Measurements from ENCODE around the gene OR9A4. TPM values are rescaled to one million over a fixed set of nuclear protein-coding genes. Genes with fewer than 3 reads are reported as not detected.

The OR9A4 gene
- total RNA-seq, 1 donor from 2014 or later = not detected

DNA sequence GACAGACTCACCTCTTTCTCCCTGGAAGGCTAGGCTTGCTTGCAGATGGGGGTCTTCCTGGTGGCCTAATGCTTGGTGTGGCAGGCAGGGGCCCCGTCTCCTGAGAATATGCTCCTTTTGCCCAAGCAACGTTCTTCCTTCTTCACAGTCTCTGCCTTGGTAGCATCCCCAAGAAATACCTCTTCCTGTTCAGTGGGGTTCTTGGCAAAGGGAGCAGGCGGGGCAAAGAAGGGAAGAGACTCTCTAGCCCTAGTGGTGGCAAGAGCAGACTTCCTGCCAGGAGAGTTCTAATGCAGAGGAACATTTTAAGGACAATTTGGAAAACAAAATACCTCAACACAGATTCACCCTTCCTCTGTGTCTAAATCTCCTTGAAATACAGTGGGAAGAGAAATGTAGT is 30.6 kb downstream of the OR9A4 start, which contains the start of gene CLEC5A:
Gene CLEC5A, minus strand, starts transcription at position 179 of the 400 bp plus-strand sequence. CDS start 682 bp downstream, outside the sequence.
- intact Hi-C loops (cut with micrococcal nuclease) = no loop called here

DNA sequence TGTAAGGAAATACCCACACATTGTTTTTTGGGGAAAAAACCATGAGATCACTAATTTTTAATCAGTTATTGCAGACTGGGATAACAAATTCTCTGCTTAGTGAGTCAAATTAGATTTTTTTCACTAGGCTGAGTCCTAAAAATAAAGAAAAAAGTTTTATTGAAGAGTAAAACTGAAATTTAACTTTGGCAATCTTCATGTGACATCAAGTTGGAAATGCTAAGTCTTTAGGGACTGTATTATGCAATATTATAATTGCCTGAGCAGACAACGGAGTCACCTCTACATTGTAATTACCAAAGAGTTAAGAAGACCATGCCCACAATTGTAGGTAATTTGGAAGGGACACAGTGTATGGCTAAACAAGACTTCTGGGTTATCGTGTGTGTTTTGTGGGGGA is 32.8 kb downstream of the OR9A4 start:
- intact Hi-C loops (cut with micrococcal nuclease) = no loop called here

DNA sequence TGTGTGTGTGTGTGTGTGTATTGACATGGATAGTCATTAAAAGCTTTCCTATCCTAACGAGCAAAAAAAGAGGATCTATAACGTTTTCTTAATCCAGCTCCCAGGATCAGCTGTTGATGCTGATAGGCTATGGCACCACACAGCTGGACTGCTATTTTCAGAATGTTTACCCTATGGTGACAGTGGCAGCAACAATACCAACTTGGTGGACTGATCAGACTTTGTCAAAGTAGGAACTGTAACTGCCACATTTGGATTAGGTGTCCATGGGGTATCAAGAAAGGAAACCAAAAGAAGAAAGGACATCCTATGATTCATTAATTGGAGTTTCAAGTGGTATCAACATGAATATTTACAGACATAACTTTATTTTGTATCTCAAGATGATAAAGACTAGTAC is 33.3 kb downstream of the OR9A4 start:
- intact Hi-C loops (cut with micrococcal nuclease) = no loop called here

DNA sequence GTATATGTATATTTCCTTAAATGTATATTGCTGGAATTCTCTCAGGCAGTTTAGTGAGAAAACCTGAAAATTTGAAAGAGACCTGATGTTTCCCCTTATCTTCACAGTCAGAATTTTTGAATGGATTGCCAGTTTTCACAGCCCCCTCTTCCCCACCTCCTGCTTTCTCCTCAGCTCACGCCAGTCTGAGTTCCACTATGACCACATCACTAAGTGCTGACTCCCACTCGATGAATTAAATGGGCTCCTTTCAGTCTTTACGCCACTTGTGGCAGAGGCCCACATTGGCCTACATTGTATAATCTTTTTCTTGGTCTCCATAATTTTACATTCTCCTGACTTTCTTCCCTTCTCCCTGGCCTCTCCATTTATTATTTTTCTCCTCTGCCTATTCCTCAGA is 33.7 kb downstream of the OR9A4 start:
- intact Hi-C loops (cut with micrococcal nuclease) = no loop called here

DNA sequence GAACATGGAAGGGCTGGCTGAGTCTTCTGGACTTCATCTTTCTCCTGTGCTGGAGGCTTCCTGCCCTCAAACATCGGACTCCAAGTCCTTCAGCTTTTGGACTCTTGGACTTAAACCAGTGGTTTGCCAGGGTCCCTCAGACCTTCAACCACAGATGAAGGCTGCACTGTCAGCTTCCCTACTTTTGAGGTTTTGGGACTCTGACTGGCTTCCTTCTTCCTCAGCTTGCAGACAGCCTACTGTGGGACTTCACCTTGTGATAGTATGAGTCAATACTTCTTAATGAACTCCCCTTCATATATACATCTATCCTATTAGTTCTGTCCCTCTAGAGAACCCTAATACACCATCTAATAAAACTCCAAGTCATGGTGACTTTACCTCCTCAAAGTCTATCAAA is 34.6 kb downstream of the OR9A4 start:
- intact Hi-C loops (cut with micrococcal nuclease) = no loop called here

DNA sequence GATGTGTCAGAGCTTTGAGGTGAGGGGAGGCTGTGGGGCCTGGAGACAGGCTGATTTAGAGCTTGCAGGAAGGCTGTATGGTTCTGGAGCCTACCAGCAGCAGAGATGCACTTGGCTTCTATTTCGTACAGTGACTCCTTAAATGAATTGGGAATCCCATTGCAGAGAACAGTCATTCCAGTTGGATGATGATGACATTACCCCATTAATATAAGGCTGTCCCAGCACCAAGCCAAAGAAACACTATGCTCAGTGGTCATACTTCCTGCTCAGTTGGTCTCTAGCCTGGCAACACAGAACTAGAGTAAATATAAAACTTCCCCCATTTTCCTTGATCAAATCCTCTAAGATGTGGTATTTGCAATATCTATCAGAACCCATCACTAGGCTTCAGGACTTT is 36.3 kb downstream of the OR9A4 start:
- intact Hi-C loops (cut with micrococcal nuclease) = no loop called here

DNA sequence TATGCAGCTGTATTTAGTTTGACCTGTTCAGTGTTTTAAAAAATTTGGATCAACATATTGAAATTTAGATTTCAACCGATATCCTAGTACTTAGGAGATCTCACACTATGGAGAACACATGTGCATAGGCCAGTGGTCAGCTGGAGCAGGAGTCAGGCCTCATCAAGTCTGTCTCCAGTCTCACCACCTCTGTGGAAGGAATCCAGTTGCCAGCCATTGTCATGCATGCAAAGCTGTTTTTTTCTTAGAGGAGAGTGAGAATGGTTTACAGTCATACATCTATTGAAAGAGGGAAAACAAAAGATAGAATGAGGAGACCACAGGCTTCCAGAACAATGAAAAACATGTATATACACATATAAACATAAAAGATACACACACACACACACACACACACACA is 38.1 kb downstream of the OR9A4 start:
- intact Hi-C loops (cut with micrococcal nuclease) = no loop called here

DNA sequence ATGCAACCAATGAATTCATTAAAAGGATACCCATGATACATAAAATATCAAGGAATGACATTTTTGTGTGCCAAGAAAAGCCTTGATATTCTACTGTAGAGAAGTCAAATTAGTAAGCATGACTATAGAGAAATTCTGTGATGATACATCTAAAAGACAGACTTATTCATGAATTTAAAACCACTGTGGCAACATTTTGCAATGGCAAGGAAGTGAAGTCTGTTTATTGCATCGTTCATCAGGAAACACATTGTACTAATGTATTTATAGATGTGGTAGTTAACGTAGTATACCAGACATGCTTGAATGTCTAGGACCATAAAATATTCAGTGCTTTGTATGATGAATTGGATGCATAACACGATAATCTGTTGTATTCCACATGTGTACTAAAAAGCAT is 39.9 kb downstream of the OR9A4 start:
- intact Hi-C loops (cut with micrococcal nuclease) = no loop called here

DNA sequence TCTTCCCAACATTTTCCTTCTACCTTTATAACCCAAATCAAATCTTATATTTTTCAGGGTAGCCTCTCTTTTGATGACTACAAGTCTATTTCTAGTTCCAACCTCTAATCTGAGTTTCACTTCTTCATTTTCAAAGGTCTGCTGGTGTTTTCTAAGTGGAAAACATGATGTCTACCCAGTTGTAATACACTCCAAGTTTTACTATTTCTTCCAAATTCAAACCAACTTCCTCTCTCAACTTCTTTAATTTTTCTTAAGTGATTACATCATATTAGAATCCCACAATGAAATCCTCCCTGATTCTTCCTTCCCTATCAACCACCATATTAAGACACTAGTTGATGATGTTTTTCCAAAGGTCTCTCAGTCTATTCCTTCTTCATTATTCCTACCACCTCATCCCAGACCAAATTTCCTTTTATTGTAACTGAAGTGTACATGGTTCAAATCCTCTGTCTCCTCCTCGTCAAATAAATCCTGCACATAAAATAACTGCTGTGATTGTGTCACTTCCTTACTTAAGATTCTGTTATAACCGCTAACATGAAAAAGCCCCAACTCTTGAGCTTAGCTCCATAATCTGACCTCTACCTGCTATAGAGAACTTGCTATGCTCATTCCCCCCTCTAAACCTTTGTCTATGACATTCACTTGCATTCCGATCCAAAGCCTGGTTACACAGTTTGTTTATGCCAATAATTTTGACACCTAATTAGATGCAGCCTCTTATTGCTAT is 44.7 kb downstream of the OR9A4 start:
- intact Hi-C loops (cut with micrococcal nuclease) = no loop called here

Other genes starting within 250 kb of the OR9A4 start
- 26.1 and 26.2 TPM in 2 replicates for gene DENND11, start 214.2 kb upstream of the OR9A4 start, total RNA-seq
- gene WEE2, start 208.0 kb upstream of the OR9A4 start, total RNA-seq = 0.05 and 0.14 TPM in 2 replicates
- gene SSBP1, start 178.0 kb upstream of the OR9A4 start, total RNA-seq = 173 and 179 TPM in 2 replicates
- gene TAS2R3, start 152.3 kb upstream of the OR9A4 start, total RNA-seq = 1.1 and 1.3 TPM in 2 replicates
- 1.1 TPM in 2 replicates for gene TAS2R4, start 139.7 kb upstream of the OR9A4 start, total RNA-seq
- gene TAS2R5, start 126.2 kb upstream of the OR9A4 start, total RNA-seq = 0.55 and 0.64 TPM in 2 replicates
- gene PRSS37, start 74.9 kb upstream of the OR9A4 start, total RNA-seq = not detected in 2 replicates
- gene CLEC5A, start 30.6 kb downstream of the OR9A4 start, total RNA-seq = not detected in 2 replicates
- not detected in 2 replicates for gene TAS2R38, start 57.4 kb downstream of the OR9A4 start, total RNA-seq
- 0.02 TPM in 1 of 2 replicates, not detected in the other for gene MGAM, start 79.5 kb downstream of the OR9A4 start, total RNA-seq
- not detected in 2 replicates for gene MGAM2, start 195.3 kb downstream of the OR9A4 start, total RNA-seq